Stimulated activated CD8-positive, alpha-beta memory T cell treated with anti-CD3 and anti-CD28 coated beads, Interleukin-7, amount 100 ng/mL, for 1 hour (primary cell): ENCODE results near the gene PJVK.
"Not testable (repeated sequence)": the region's sequence is repeated elsewhere in the genome, so short reads cannot be mapped to it uniquely, and the experiment has no call there.

Experiments
- DNase-seq, 2 donors: peaks; one replicate each; pipeline ENCODE4 v3.0.0-alpha.2; 2020; ENCODE audit warnings: low read depth in 2 of 2

Gene PJVK

GRCh38 chr2:178429336-178429735 lies 21.8 kb upstream of the PJVK start:
- no peak for DNase-seq

GRCh38 chr2:178436662-178437061 lies 14.5 kb upstream of the PJVK start:
- DNase-seq: no peak

DNA sequence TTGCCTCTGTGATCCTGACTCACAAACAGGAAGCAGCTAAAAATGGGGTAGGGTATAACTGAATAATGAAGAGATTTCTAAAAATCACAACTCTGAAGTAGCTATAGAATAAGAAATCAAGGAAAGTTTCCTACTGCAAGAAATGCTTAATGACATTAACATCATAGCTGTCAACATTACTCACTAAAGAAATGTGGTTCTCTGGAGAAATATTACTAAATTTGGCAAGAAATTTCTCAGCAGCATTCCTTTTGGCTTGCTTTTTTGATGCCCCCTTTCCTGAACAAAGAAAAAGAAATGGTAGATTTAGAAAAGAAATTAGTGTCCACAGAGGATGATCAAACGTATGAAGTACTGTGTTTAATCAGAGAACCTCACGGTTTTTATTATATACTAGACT lies 9.8 kb upstream of the PJVK start:
- DNase-seq: no peak

- no peak for DNase-seq
Observed at GRCh38 chr2:178448968-178449661, 2.1 kb upstream of the PJVK start.

- no peak for DNase-seq
Observed at GRCh38 chr2:178449700-178450523, 1.3 kb upstream of the PJVK start.

GRCh38 chr2:178450524-178450773 lies 729 bp upstream of the PJVK start:
- no peak for DNase-seq

DNA sequence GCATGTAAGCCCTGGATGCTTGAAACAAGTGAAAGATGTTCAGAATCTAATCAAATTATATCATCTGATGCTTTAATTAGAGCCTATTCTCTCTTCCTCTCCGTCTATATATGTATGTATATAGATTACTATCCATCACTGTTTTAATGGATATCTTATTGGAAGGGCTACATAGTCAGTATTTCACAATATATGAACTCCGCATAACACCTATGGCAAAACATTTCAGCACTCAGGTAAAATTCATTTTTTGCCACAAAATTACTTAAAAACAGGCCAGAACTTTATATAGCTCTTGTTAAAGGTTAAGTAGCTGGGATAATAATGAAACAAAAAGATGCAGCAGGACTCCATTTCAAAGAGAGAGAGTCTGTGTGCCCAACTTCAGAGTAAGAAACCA lies 1.2 kb downstream of the PJVK start:
- no peak for DNase-seq

DNA sequence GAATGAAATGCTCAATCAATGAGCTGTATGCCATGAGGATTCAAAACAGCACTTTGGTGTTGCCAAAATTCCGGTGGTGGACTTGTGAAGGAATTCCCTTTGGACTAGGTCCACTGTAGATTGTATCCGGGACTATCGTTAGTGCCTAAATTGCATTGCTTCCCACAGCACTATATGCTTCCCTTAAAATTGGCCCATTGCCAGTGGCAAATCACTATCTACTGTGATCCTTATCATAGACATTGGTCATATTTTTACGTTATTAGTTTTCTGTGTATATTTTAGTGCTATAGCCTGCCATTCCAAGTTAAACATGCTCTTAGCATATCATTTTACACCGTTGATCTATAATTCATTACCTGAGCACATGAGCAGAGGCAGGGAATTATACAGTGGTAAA lies 1.7 kb downstream of the PJVK start:
- DNase-seq: no peak

- no peak for DNase-seq
Observed at GRCh38 chr2:178455947-178456346, 4.8 kb downstream of the PJVK start.

DNA sequence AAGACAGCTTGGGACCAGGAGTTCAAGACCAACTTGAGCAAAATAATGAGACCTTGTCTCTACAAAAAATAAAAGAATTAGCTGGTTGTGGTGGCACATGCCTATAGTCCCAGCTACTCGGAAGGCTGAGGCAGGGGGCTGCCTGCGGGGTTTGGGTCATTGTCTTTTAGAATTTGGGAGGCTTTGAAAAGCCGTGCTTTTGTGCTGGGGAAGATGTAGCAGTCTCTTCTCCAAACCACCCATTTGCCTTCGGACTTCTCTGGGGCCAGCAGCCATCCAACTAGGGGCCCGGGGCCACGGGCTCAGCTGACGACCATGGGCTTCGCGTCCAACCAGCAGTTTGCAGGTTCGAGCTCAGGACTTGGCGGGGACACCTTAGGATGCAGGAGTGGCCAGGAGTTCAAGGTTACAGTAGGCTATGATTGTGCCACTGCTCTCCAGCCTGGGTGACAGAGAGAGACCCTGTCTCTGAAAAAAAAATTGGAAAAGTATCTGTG lies 6.3 kb downstream of the PJVK start:
- no peak for DNase-seq

GRCh38 chr2:178469219-178469849 lies 18.2 kb downstream of the PJVK start:
- DNase-seq: no peak

DNA sequence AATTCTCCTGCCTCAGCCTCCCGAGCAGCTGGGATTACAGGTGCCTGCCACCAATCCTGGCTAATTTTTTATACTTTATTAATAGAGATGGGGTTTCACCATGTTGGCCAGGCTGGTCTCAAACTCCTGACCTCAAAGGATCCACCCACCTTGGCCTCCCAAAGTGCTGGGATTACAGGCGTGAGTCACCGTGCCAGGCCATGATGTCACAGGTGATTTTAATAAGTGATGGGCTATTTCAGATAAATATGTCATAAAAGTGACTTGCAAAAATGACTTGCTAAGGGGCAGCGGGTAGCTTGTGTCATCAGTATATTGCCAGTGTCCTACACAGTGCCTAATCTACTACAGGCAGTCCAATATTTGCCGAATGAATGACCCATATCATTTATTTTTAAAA lies 20.1 kb downstream of the PJVK start:
- DNase-seq: not testable (repeated sequence)

GRCh38 chr2:178473373-178473772 lies 22.2 kb downstream of the PJVK start:
- no peak for DNase-seq

- DNase-seq: no peak
Observed at GRCh38 chr2:178473931-178474330, 22.8 kb downstream of the PJVK start.

DNA sequence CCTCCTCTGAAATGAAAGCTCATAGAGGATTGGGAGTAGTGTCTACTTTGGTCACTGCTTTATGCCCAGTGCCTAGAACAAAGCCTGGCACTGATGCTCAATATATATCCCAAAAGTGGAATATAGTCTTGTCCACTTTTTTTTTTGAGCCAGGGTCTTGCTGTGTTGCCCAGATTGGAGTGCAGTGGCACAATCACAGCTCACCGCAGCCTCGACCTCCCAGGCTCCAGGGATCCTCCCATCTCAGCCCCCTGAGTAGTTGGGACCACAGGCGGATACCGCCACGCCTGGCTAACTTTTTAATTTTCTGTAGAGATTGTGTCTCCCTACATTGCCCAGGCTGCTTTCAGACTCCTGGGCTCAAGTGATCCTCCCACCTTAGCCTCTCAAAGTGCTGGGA lies 23.4 kb downstream of the PJVK start:
- no peak for DNase-seq

DNA sequence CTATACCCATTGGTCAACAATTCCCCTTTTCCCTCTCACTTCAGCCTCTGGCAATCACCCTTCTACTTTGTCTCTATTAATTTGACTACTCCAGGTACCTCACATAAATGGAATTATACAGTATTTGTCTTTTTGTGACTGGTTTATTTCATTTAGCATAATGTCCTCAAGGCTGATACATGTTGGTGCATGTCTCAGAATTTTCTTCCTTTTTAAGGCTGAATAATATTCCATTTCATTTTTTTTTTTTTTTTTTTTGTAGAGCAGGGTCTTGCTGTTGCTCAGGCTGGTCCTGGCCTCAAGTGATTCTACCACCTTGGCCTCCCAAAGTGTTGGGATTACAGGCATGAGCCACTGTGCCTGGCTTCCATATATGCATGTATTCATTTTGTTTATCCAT lies 25.3 kb downstream of the PJVK start:
- DNase-seq: no peak

- DNase-seq: no peak
Observed at GRCh38 chr2:178477443-178478129, 26.4 kb downstream of the PJVK start.

DNA sequence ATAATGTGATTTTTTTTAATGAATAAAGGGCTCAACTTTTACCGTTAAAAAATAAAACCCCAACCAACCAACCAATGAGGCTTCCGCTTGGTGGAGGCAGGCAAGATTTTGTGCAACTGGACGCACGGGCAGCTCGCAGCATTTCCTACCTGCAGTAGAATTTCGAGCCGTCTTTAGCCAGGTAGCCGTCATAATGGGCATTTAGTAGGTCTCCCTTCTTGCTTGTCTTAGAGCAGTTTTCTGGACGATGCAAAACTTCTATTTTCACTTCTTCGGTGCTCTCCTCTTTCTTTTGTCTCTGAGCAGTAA lies 26.9 kb downstream of the PJVK start:
- no peak for DNase-seq

- peak; percentile 69 to 72 for DNase-seq
Observed at GRCh38 chr2:178478439-178479274, 27.5 kb downstream of the PJVK start, which contains the start of gene FKBP7. TSS of gene FKBP7 (minus strand) at chr2:178478600. CDS start at chr2:178478499, 101 bp downstream.

DNA sequence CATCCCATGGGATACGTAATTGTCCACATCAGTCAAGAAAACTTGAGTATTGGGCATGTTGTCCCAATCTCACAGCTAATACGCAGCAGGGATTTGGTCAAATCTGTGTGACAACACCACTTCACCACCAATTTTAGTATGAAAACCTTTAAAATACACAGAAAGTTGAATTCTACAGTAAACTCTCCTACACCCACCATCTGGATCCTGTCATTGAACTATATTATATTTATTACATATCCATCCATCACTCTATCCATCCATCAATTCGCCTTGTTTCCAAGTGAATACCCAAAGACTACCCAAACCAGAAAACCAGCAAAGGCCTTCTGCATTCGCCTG lies 28.1 kb downstream of the PJVK start:
- DNase-seq: no peak

- no peak for DNase-seq
Observed at GRCh38 chr2:178479758-178480226, 28.6 kb downstream of the PJVK start.
